RCC 7860 (cell line): ENCODE measurements around the gene ACTL7A.
A peak's percentile ranks its signal among the peaks of the same experiment; 100 is the strongest.
"Not testable (repeated sequence)": the region's sequence is repeated elsewhere in the genome, so short reads cannot be mapped to it uniquely, and the experiment has no call there.

ENCODE experiments used
- DNase-seq: peaks from one replicate; pipeline ENCODE4 v3.0.0-alpha.2; 2015; ENCODE audit warnings: low spot score
- FAIRE-seq: peaks from 2 replicates; lab custom pipeline; 2012; peaks lifted over from hg19 to GRCh38; lab: Jason Lieb, UNC

The ACTL7A gene

GRCh38 chr9:108874058-108874788 is 12.2 kb downstream of the ACTL7A start:
- DNase-seq (no peak), FAIRE-seq (no peak)

GRCh38 chr9:108876425-108876824 is 14.4 kb downstream of the ACTL7A start:
- DNase-seq: no peak
- no peak for FAIRE-seq

GRCh38 chr9:108877524-108877923 is 15.5 kb downstream of the ACTL7A start:
- FAIRE-seq: no peak
- no peak for DNase-seq

GRCh38 chr9:108880738-108881316 is 18.8 kb downstream of the ACTL7A start:
- DNase-seq: no peak
- no peak for FAIRE-seq

GRCh38 chr9:108882052-108882888 is 20.2 kb downstream of the ACTL7A start:
- FAIRE-seq (no peak), DNase-seq (no peak)

- no peak for FAIRE-seq
- DNase-seq: no peak
Measured at GRCh38 chr9:108883085-108883484, 21.0 kb downstream of the ACTL7A start.

GRCh38 chr9:108884701-108885100 is 22.6 kb downstream of the ACTL7A start:
- FAIRE-seq: no peak
- DNase-seq: no peak

- FAIRE-seq (peak; percentile 76), DNase-seq (peak; percentile 84)
Measured at GRCh38 chr9:108885643-108886348, 23.7 kb downstream of the ACTL7A start.

GRCh38 chr9:108886594-108887271 is 24.7 kb downstream of the ACTL7A start:
- not testable (repeated sequence) for FAIRE-seq, DNase-seq

- FAIRE-seq: no peak
- peak; percentile 36 for DNase-seq
Measured at GRCh38 chr9:108889649-108890067, 27.6 kb downstream of the ACTL7A start.

- DNase-seq (no peak), FAIRE-seq (no peak)
Measured at GRCh38 chr9:108894225-108894997, 32.3 kb downstream of the ACTL7A start.

- no peak for FAIRE-seq
- no peak for DNase-seq
Measured at GRCh38 chr9:108897324-108898096, 35.4 kb downstream of the ACTL7A start.

GRCh38 chr9:108899023-108899695 is 37.1 kb downstream of the ACTL7A start:
- not testable (repeated sequence) for DNase-seq, FAIRE-seq

GRCh38 chr9:108900176-108900575 is 38.1 kb downstream of the ACTL7A start:
- DNase-seq: no peak
- no peak for FAIRE-seq

- DNase-seq (no peak), FAIRE-seq (no peak)
Measured at GRCh38 chr9:108903420-108904103, 41.5 kb downstream of the ACTL7A start.

GRCh38 chr9:108904161-108904560 is 42.1 kb downstream of the ACTL7A start:
- FAIRE-seq (no peak), DNase-seq (no peak)

- FAIRE-seq (no peak), DNase-seq (no peak)
Measured at GRCh38 chr9:108905494-108905893, 43.4 kb downstream of the ACTL7A start.

- FAIRE-seq (no peak), DNase-seq (no peak)
Measured at GRCh38 chr9:108910402-108910801, 48.3 kb downstream of the ACTL7A start.
